ENCODE data around the gene ZKSCAN7. TPM values are rescaled to one million over a fixed set of nuclear protein-coding genes. Genes with fewer than 3 reads are reported as not detected.
"Not testable (repeated sequence)": the region's sequence is repeated elsewhere in the genome, so short reads cannot be mapped to it uniquely, and the experiment has no call there.

Gene ZKSCAN7
- total RNA-seq, 1 experiment from 2014 or later, result not detected

DNA sequence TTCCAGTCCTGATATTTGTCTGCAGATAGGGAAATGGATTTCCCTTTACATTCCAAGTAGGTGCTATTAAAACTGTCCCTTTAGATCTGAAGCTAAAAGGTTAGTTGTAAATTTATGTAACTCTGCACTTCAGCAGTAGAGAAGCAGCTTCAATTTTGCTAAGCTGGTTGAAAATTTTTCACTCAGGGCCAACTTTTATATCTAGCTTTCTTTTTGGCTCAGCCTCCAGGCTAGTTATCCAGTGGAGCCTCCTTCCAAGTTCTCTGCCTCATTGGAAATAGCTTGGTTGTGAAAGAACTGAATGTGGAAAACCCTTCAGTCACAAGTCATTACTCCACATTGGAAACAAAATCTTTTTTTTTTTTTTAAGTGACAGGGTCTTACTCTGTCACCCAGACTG is 21.6 kb downstream of the ZKSCAN7 start:
- Histone ChIP-seq H3K4me3 (ENCODE audit: low read depth in 2 of 2, low read length in 2 of 2) (no peak overlapping the region), H3K9me3 (ENCODE audit: control insufficient read depth, insufficient read depth, low read depth, low read length) (peaks cover 4% of the 10 kb centered on the region; the same call in 1 of the 2 replicates), H3K27ac (ENCODE audit: low read length) (no peak overlapping the region), H3K4me1 (ENCODE audit: control insufficient read depth, insufficient read depth, low read length) (no peaks in the 10 kb centered on the region), H3K27me3 (ENCODE audit: control insufficient read depth, insufficient read depth, low read length) (no peaks in the 10 kb centered on the region), H3K36me3 (ENCODE audit: control insufficient read depth, insufficient read depth, low read length) (no peaks in the 10 kb centered on the region)
- no peak for DNase-seq (ENCODE audit: low read depth, low spot score)
- in situ Hi-C loops (cut with HindIII; ENCODE audit: low pct_unique_long_range_greater_than_20kb, low sequenced_read_pairs) (no loop called here), intact Hi-C loops (cut with micrococcal nuclease; ENCODE audit: unreplicated experiment) (no loop called here)
- no peak for ATAC-seq
- TF ChIP-seq POLR2AphosphoS5 (IDR thresholded peaks at IDR 0.05; ENCODE audit: low read depth, low read length) (no peak), SIN3A (IDR thresholded peaks at IDR 0.05; ENCODE audit: borderline replicate concordance, insufficient read depth, low read depth, low read length) (no peak), TCF7L2 (IDR thresholded peaks at IDR 0.05; ENCODE audit: low read depth, low read length) (no peak)
- TF ChIP-seq, protein P1, sequence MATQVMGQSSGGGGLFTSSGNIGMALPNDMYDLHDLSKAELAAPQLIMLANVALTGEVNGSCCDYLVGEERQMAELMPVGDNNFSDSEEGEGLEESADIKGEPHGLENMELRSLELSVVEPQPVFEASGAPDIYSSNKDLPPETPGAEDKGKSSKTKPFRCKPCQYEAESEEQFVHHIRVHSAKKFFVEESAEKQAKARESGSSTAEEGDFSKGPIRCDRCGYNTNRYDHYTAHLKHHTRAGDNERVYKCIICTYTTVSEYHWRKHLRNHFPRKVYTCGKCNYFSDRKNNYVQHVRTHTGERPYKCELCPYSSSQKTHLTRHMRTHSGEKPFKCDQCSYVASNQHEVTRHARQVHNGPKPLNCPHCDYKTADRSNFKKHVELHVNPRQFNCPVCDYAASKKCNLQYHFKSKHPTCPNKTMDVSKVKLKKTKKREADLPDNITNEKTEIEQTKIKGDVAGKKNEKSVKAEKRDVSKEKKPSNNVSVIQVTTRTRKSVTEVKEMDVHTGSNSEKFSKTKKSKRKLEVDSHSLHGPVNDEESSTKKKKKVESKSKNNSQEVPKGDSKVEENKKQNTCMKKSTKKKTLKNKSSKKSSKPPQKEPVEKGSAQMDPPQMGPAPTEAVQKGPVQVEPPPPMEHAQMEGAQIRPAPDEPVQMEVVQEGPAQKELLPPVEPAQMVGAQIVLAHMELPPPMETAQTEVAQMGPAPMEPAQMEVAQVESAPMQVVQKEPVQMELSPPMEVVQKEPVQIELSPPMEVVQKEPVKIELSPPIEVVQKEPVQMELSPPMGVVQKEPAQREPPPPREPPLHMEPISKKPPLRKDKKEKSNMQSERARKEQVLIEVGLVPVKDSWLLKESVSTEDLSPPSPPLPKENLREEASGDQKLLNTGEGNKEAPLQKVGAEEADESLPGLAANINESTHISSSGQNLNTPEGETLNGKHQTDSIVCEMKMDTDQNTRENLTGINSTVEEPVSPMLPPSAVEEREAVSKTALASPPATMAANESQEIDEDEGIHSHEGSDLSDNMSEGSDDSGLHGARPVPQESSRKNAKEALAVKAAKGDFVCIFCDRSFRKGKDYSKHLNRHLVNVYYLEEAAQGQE (IDR thresholded peaks at IDR 0.05; ENCODE audit: insufficient read depth in 1 of 2, low read depth in 2 of 2, low read length in 1 of 2), result no peak
- TF ChIP-seq, protein P2, sequence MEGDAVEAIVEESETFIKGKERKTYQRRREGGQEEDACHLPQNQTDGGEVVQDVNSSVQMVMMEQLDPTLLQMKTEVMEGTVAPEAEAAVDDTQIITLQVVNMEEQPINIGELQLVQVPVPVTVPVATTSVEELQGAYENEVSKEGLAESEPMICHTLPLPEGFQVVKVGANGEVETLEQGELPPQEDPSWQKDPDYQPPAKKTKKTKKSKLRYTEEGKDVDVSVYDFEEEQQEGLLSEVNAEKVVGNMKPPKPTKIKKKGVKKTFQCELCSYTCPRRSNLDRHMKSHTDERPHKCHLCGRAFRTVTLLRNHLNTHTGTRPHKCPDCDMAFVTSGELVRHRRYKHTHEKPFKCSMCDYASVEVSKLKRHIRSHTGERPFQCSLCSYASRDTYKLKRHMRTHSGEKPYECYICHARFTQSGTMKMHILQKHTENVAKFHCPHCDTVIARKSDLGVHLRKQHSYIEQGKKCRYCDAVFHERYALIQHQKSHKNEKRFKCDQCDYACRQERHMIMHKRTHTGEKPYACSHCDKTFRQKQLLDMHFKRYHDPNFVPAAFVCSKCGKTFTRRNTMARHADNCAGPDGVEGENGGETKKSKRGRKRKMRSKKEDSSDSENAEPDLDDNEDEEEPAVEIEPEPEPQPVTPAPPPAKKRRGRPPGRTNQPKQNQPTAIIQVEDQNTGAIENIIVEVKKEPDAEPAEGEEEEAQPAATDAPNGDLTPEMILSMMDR (IDR thresholded peaks at IDR 0.05), result no peak
- BruUV-seq (replicated peaks), result no TSS peak
- POLR2A ChIA-PET, result no interaction called here
- CTCF ChIA-PET, result no interaction called here

DNA sequence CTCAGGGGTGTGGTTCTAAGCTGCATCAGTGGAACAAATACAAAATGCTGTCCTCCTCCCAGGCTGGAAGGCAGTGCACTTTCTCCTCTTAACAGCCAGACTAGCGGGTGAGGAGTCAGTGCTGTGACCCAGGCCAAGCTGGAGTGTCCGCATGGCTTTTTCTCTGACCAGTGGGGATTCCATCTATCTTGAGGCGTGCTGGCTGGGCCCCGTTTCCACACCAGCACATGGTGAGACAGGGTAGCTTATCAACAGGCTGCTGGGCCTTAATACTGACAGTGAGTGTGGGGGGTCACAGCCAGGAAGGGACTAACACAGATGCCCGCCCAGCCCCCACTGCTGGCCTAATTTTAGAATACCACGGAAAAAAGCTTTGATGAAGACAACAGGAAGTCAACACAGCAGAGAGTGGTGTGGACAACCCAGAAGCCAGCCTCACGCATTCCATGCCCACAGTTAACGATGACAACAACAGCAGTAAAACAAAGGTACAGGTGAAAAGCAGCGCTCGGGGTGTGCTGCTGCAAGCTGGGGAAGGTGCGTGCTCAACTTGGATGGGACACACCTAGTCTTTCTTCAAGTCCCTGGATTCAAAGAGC is 22.5 kb downstream of the ZKSCAN7 start:
- in situ Hi-C loops (cut with HindIII; ENCODE audit: low pct_unique_long_range_greater_than_20kb, low sequenced_read_pairs); H3K9me3 ChIP-seq (ENCODE audit: control insufficient read depth, insufficient read depth, low read depth, low read length); intact Hi-C loops (cut with micrococcal nuclease; ENCODE audit: unreplicated experiment); DNase-seq (ENCODE audit: low read depth, low spot score); H3K4me1 ChIP-seq (ENCODE audit: control insufficient read depth, insufficient read depth, low read length); H3K36me3 ChIP-seq (ENCODE audit: control insufficient read depth, insufficient read depth, low read length); H3K4me3 ChIP-seq (ENCODE audit: low read depth in 2 of 2, low read length in 2 of 2); H3K27me3 ChIP-seq (ENCODE audit: control insufficient read depth, insufficient read depth, low read length); H3K27ac ChIP-seq (ENCODE audit: low read length); ATAC-seq; POLR2A ChIA-PET; BruUV-seq (replicated peaks): not testable (repeated sequence)
- CTCF ChIA-PET, result interaction anchor here (0.7 kb wide), 1 partner anchor 1632 kb away, joined by 3 read pairs; no protein-coding TSS in a partner anchor

DNA sequence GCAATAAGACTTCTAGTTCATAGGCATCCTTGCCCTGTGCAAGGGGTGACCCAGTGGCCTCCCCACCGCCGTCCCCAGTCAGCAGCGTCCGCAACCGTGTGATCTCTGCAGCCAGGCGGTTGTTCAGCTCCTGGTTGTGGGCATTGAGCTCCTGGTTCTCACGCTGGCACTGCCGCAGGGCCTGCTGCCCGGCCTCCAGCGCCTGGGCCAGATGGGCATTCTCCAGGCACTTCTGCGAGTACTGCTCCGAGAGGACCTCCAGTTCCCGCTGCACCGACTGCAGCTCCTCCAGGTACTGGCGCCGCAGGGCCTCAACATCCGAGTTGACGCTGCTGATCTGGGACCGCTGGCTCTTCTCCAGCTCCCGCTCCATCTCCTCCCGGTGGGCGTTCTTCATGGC is 23.3 kb downstream of the ZKSCAN7 start:
- H3K27me3 ChIP-seq (ENCODE audit: control insufficient read depth, insufficient read depth, low read length); H3K4me1 ChIP-seq (ENCODE audit: control insufficient read depth, insufficient read depth, low read length); intact Hi-C loops (cut with micrococcal nuclease; ENCODE audit: unreplicated experiment); H3K9me3 ChIP-seq (ENCODE audit: control insufficient read depth, insufficient read depth, low read depth, low read length); H3K36me3 ChIP-seq (ENCODE audit: control insufficient read depth, insufficient read depth, low read length); ATAC-seq; BruUV-seq (replicated peaks); H3K27ac ChIP-seq (ENCODE audit: low read length); CTCF ChIA-PET; DNase-seq (ENCODE audit: low read depth, low spot score); H3K4me3 ChIP-seq (ENCODE audit: low read depth in 2 of 2, low read length in 2 of 2); POLR2A ChIA-PET; in situ Hi-C loops (cut with HindIII; ENCODE audit: low pct_unique_long_range_greater_than_20kb, low sequenced_read_pairs): not testable (repeated sequence)

DNA sequence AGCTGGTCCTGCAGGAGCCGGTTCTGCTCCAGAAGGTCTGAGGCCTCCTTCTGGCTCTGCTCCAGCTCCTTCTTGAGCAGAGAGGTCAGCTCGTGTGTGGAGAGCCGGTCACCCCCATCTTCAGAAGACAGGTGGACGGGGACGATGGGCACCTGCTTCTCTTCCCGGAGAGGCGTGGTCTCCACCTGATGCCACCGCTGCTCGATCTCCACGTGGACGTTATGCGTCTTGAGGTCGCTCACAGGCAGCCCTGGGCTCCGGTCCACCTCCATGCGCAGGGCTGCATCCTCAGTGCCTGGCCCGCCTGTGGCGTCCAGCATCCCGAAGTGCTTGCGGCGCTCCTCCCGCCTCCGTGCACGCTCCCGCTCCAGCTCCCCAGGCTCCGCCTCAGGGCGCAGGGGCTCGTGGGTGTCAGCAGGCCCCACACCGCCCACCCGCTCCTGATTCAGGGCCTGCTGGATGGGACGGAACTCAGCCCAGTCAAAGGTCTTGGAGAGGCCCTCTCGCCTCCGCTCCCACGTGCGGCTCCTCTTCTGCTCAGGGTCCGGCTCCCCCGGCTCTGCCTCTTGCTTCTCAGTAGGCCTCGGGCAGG is 24.0 kb downstream of the ZKSCAN7 start:
- intact Hi-C loops (cut with micrococcal nuclease; ENCODE audit: unreplicated experiment); H3K9me3 ChIP-seq (ENCODE audit: control insufficient read depth, insufficient read depth, low read depth, low read length); BruUV-seq (replicated peaks): not testable (repeated sequence)

DNA sequence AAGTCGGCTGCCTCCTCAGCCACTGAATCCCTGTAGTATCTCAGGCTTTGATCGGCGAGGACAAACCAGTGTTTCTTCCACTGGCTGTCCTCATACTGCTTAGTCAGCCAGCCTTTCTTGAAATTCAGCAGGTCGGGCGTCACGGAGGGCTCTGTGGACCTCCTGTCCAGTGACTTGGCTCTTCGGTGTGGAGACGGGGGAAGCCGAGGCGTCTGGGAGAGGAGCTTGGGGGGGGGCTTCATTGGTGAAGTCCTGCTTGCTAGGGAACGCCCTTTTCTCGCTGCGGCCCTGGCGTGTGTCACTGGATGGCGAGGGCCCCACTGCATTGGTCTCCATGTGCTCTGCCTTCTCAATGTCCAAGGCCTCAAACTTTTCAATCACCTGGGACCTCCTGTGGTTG is 24.8 kb downstream of the ZKSCAN7 start:
- H3K4me1 ChIP-seq (ENCODE audit: control insufficient read depth, insufficient read depth, low read length); H3K36me3 ChIP-seq (ENCODE audit: control insufficient read depth, insufficient read depth, low read length); H3K9me3 ChIP-seq (ENCODE audit: control insufficient read depth, insufficient read depth, low read depth, low read length); H3K27ac ChIP-seq (ENCODE audit: low read length); intact Hi-C loops (cut with micrococcal nuclease; ENCODE audit: unreplicated experiment); DNase-seq (ENCODE audit: low read depth, low spot score); H3K4me3 ChIP-seq (ENCODE audit: low read depth in 2 of 2, low read length in 2 of 2); in situ Hi-C loops (cut with HindIII; ENCODE audit: low pct_unique_long_range_greater_than_20kb, low sequenced_read_pairs); BruUV-seq (replicated peaks); H3K27me3 ChIP-seq (ENCODE audit: control insufficient read depth, insufficient read depth, low read length); ATAC-seq; CTCF ChIA-PET; POLR2A ChIA-PET: not testable (repeated sequence)

More for the DNA sequence above, 24.0 kb downstream of the ZKSCAN7 start:
- H3K4me1 ChIP-seq (ENCODE audit: control insufficient read depth, insufficient read depth, low read length); CTCF ChIA-PET; H3K27ac ChIP-seq (ENCODE audit: low read length); POLR2A ChIA-PET; DNase-seq (ENCODE audit: low read depth, low spot score); H3K4me3 ChIP-seq (ENCODE audit: low read depth in 2 of 2, low read length in 2 of 2); ATAC-seq; H3K36me3 ChIP-seq (ENCODE audit: control insufficient read depth, insufficient read depth, low read length); in situ Hi-C loops (cut with HindIII; ENCODE audit: low pct_unique_long_range_greater_than_20kb, low sequenced_read_pairs); H3K27me3 ChIP-seq (ENCODE audit: control insufficient read depth, insufficient read depth, low read length): not testable (repeated sequence)

Measured in Panc1 (cell line).